Natural killer cell (primary cell): ENCODE measurements around the gene AP1S3. TPM values are rescaled to one million over a fixed set of nuclear protein-coding genes. Genes with fewer than 3 reads are reported as not detected.

ENCODE experiments used
- ATAC-seq, 3 donors: fragments of 150-1000 bp in 2 of 3; fragments of 200-7000 bp in 1 of 3; cut with Tn5 transposase; 1 replicate in 1 of 3; 2 replicates in 2 of 3; pipeline ENCODE4 v1.10.0; 2021; ENCODE audit warnings: mild to moderate bottlenecking in 2 of 3, moderate library complexity in 2 of 3
- DNase-seq, 2 donors: peaks; one replicate each; pipeline versions ENCODE4 v3.0.0 to v3.0.0-alpha.2; 2013 to 2021; ENCODE audit warnings: mixed read lengths in 1 of 2
- H3K27ac ChIP-seq: one replicate; pipeline ENCODE4 v1.5.1; 2013; ENCODE audit warnings: mild to moderate bottlenecking, low read length
- H3K27me3 ChIP-seq: one replicate; pipeline ENCODE4 v1.6.1; 2013; ENCODE audit warnings: low read length; ENCODE audit not compliant: control insufficient read depth, insufficient read depth
- H3K36me3 ChIP-seq: one replicate; pipeline ENCODE4 v1.6.1; 2013; ENCODE audit warnings: low read length; ENCODE audit not compliant: control insufficient read depth, insufficient read depth
- H3K4me1 ChIP-seq: one replicate; pipeline ENCODE4 v1.6.1; 2013; ENCODE audit warnings: low read length; ENCODE audit not compliant: control insufficient read depth, insufficient read depth
- H3K4me3 ChIP-seq: one replicate; pipeline ENCODE4 v1.5.1; 2013; ENCODE audit warnings: low read length
- H3K9me3 ChIP-seq: one replicate; pipeline ENCODE4 v1.6.1; 2013; ENCODE audit warnings: low read length; ENCODE audit not compliant: control insufficient read depth, insufficient read depth
- H3K27ac Mint-ChIP-seq, 2 donors: one replicate each; pipeline ENCODE4 v1.8.0; 2022; ENCODE audit warnings: mild to moderate bottlenecking in 2 of 2, mixed read lengths in 2 of 2, moderate library complexity in 1 of 2
- H3K27me3 Mint-ChIP-seq, 2 donors: one replicate each; pipeline ENCODE4 v1.8.0; 2022; ENCODE audit warnings: low read depth in 2 of 2, mixed read lengths in 2 of 2
- H3K36me3 Mint-ChIP-seq: one replicate; pipeline ENCODE4 v1.8.0; 2022; ENCODE audit warnings: mixed read lengths
- H3K4me1 Mint-ChIP-seq, 2 donors: one replicate each; pipeline ENCODE4 v1.8.0; 2022; ENCODE audit warnings: mixed read lengths in 2 of 2
- H3K4me3 Mint-ChIP-seq: one replicate; pipeline ENCODE4 v1.8.0; 2022; ENCODE audit warnings: mild to moderate bottlenecking, moderate library complexity, mixed read lengths
- H3K9me3 Mint-ChIP-seq, 2 donors: one replicate each; pipeline ENCODE4 v1.8.0; 2022; ENCODE audit warnings: mixed read lengths in 2 of 2
- CTCF ChIP-seq: fragments of 200-600 bp; IDR thresholded peaks from one replicate; pipeline ENCODE4 v1.8.0; 2022; ENCODE audit warnings: antibody characterized with exemption
- WGBS: methylation state at CpG from one replicate; pipeline ENCODE4 v1.1.7; 2013; ENCODE audit warnings: missing lambda C conversion rate; ENCODE audit not compliant: insufficient coverage; 5-methylcytosine and 5-hydroxymethylcytosine counted together
- intact Hi-C: fragments of 100-400 bp; cut with micrococcal nuclease; formaldehyde crosslinking; loops from one replicate; pipeline ENCODE4 v1.14.2; 2022
- total RNA-seq, 4 donors: library from RNA; stranded (reverse); fragments of 120-200 nt in 1 of 4; gene quantifications; one replicate each; pipeline versions ENCODE4 v1.2.3 to v1.2.4, GENCODE V29; 2013 to 2022

The AP1S3 gene
- total RNA-seq, 3 donors from 2014 or later (not counting 1 experiment from before 2014, with no cell fraction given), result 4.5 to 5.2 (median 5.0) TPM

- peak overlapping the region; percentile 78 to 86 for H3K27ac Mint-ChIP-seq
- no peak for ATAC-seq
- no peak for DNase-seq
Observed at GRCh38 chr2:223841436-223842190, 4.2 kb upstream of the AP1S3 start.

GRCh38 chr2:223835701-223836532, 1.5 kb downstream of the AP1S3 start:
- Mint-ChIP-seq H3K36me3 (no peaks in the 10 kb centered on the region), H3K9me3 (no peaks in the 10 kb centered on the region), H3K27ac (peak overlapping the region; percentile 84 to 86), H3K4me1 (peaks cover 12 to 15% of the 10 kb centered on the region in 2 donors), H3K4me3 (peak overlapping the region; percentile 92), H3K27me3 (no peaks in the 10 kb centered on the region)
- Histone ChIP-seq H3K9me3 (no peaks in the 10 kb centered on the region), H3K27ac (peak overlapping the region; percentile 51), H3K27me3 (no peaks in the 10 kb centered on the region), H3K4me1 (peaks cover 21% of the 10 kb centered on the region), H3K36me3 (no peaks in the 10 kb centered on the region), H3K4me3 (peak overlapping the region; percentile 65)
- no peak for ATAC-seq
- no peak for TF ChIP-seq CTCF
- WGBS, result 38% methylated on average over 14 of the region's 15 CpGs
- intact Hi-C loops, result loop anchor here (5.0 kb wide), 1 partner anchor 106 kb away; no protein-coding TSS in a partner anchor
- DNase-seq, result peak in 1 of 2 donors; percentile 12

More at GRCh38 chr2:223841436-223842190, 4.2 kb upstream of the AP1S3 start:
- H3K27ac ChIP-seq, result no peak overlapping the region
- 82% methylated on average over 3 of the region's 3 CpGs for WGBS
- H3K36me3 ChIP-seq, result no peaks in the 10 kb centered on the region
- Mint-ChIP-seq H3K4me3 (no peak overlapping the region), H3K27me3 (no peaks in the 10 kb centered on the region), H3K9me3 (no peaks in the 10 kb centered on the region), H3K36me3 (no peaks in the 10 kb centered on the region), H3K4me1 (peaks cover 3 to 4% of the 10 kb centered on the region in 2 donors)
- no peaks in the 10 kb centered on the region for H3K27me3 ChIP-seq
- H3K9me3 ChIP-seq, result no peaks in the 10 kb centered on the region
- peaks cover 9% of the 10 kb centered on the region for H3K4me1 ChIP-seq
- no peak for TF ChIP-seq CTCF
- intact Hi-C loops, result no loop called here
- no peak overlapping the region for H3K4me3 ChIP-seq

DNA sequence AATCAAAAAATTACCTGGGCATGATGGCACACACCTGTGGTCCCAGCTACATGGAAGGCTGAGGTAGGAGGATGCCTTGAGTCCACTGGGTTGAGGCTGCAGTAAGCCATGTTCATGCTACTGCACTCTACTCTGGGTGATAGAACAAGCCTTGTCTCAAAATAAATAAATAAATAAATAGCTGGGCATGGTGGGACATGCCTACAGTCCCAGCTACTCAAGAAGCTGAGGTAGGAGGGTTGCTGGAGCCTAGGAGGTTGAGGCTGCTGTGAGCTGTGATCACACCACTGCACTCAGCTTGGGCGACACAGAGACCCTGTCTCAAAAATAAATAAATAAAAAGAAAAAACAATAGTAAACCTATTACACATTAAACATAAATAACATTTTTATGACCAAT, 3.0 kb downstream of the AP1S3 start:
- H3K4me1 ChIP-seq, result peaks cover 21% of the 10 kb centered on the region
- DNase-seq, result no peak
- no peaks in the 10 kb centered on the region for H3K9me3 ChIP-seq
- ATAC-seq, result no peak
- no peak overlapping the region for H3K27ac ChIP-seq
- Mint-ChIP-seq H3K36me3 (no peaks in the 10 kb centered on the region), H3K9me3 (no peaks in the 10 kb centered on the region), H3K4me3 (no peak overlapping the region), H3K4me1 (peaks cover 12 to 15% of the 10 kb centered on the region in 2 donors), H3K27me3 (no peaks in the 10 kb centered on the region), H3K27ac (no peak overlapping the region)
- TF ChIP-seq CTCF, result no peak
- H3K36me3 ChIP-seq, result no peaks in the 10 kb centered on the region
- H3K27me3 ChIP-seq, result no peaks in the 10 kb centered on the region
- H3K4me3 ChIP-seq, result no peak overlapping the region
- WGBS, result no CpG with 5 or more reads among the region's 1 CpG
- intact Hi-C loops, result no loop called here
